Astrocyte of the cerebellum (primary cell): Measurements from ENCODE around the gene ATXN1.
"Not testable (repeated sequence)": the region's sequence is repeated elsewhere in the genome, so short reads cannot be mapped to it uniquely, and the experiment has no call there.

Source experiments
- DNase-seq: peaks from one replicate; pipeline ENCODE4 v3.0.0-alpha.2; 2011; ENCODE audit warnings: low read depth
- H3K4me3 ChIP-seq: 2 replicates; pipeline ENCODE4 v1.5.1; 2011; ENCODE audit warnings: mild to moderate bottlenecking, low read depth, low read length, moderate library complexity
- CTCF ChIP-seq: IDR thresholded peaks from 2 replicates; pipeline ENCODE4 v1.5.1; 2012; ENCODE audit warnings: low read length, low read depth, moderate library complexity, mild to moderate bottlenecking; ENCODE audit errors: missing control alignments
- in situ Hi-C: cut with HindIII; loops from 2 replicates; pipeline ENCODE4 v1.10.0; 2017; ENCODE audit warnings: low sequenced_read_pairs

ATXN1 gene

GRCh38 chr6:16633961-16634360 is 127.3 kb downstream of the ATXN1 start:
- no peak for TF ChIP-seq CTCF
- in situ Hi-C loops, result no loop called here
- DNase-seq, result no peak
- H3K4me3 ChIP-seq, result no peak overlapping the region

- no peak for DNase-seq
- in situ Hi-C loops, result no loop called here
- no peak overlapping the region for H3K4me3 ChIP-seq
- no peak for TF ChIP-seq CTCF
These were observed 127.8 kb downstream of the ATXN1 start for GRCh38 chr6:16633465-16633864.

GRCh38 chr6:16632101-16632500 is 129.2 kb downstream of the ATXN1 start:
- TF ChIP-seq CTCF, result no peak
- in situ Hi-C loops, result no loop called here
- DNase-seq, result no peak
- no peak overlapping the region for H3K4me3 ChIP-seq

GRCh38 chr6:16630026-16630643 is 131.1 kb downstream of the ATXN1 start:
- H3K4me3 ChIP-seq, result no peak overlapping the region
- TF ChIP-seq CTCF, result no peak
- in situ Hi-C loops, result no loop called here
- no peak for DNase-seq

GRCh38 chr6:16628580-16628979 is 132.7 kb downstream of the ATXN1 start:
- DNase-seq, H3K4me3 ChIP-seq, in situ Hi-C loops: not testable (repeated sequence)

GRCh38 chr6:16626650-16627049 is 134.6 kb downstream of the ATXN1 start:
- no peak for TF ChIP-seq CTCF
- no peak for DNase-seq
- in situ Hi-C loops, result no loop called here
- H3K4me3 ChIP-seq, result no peak overlapping the region

GRCh38 chr6:16625291-16626265 is 135.7 kb downstream of the ATXN1 start:
- TF ChIP-seq CTCF, result no peak
- DNase-seq, result no peak
- H3K4me3 ChIP-seq, result no peak overlapping the region
- in situ Hi-C loops, result no loop called here
